PC-9 (cell line): ENCODE measurements around the gene VWA8. TPM values are rescaled to one million over a fixed set of nuclear protein-coding genes. Genes with fewer than 3 reads are reported as not detected.
A peak's percentile ranks its signal among the peaks of the same experiment; 100 is the strongest.

Experiments
- BruUV-seq: library from RNA; stranded (reverse); fragments of 400-500 nt; replicated peaks from 2 replicates; lab custom pipeline; 2021; lab: Mats Ljungman, UMichigan
- CTCF ChIA-PET: fragments of 300-600 bp; sonication (Branson Sonifier 250); formaldehyde crosslinking; loops from one replicate; lab custom pipeline; 2022; ENCODE audit warnings: antibody characterized with exemption; lab: Charles Lee
- POLR2A ChIA-PET: fragments of 300-600 bp; sonication (Branson Sonifier 250); formaldehyde crosslinking; loops from one replicate; lab custom pipeline; 2022; ENCODE audit warnings: antibody characterized with exemption; ENCODE audit not compliant: unreplicated experiment; lab: Charles Lee
- DNase-seq, 2 experiments: peaks; one replicate each; pipeline versions ENCODE4 v3.0.0 to v3.0.0-alpha.2; 2015 to 2022; ENCODE audit warnings: mixed read lengths in 1 of 2
- H2AFZ ChIP-seq: fragments of 200-600 bp; sonication (generic); 2 replicates; pipeline ENCODE4 v1.8.1; 2017; ENCODE audit warnings: antibody characterized with exemption
- H3F3A ChIP-seq: fragments of 200-600 bp; sonication (generic); 2 replicates; pipeline ENCODE4 v1.8.1; 2017; ENCODE audit warnings: antibody characterized with exemption, mild to moderate bottlenecking, low read depth; ENCODE audit not compliant: insufficient read depth
- H3K27ac ChIP-seq: fragments of 200-600 bp; sonication (generic); 2 replicates; pipeline ENCODE4 v1.6.1; 2016; ENCODE audit warnings: mixed run types
- H3K27me3 ChIP-seq: fragments of 200-600 bp; sonication (generic); 2 replicates; pipeline ENCODE4 v1.6.1; 2016; ENCODE audit warnings: low read depth, mixed run types; ENCODE audit not compliant: insufficient read depth
- H3K36me3 ChIP-seq: fragments of 200-600 bp; sonication (generic); 2 replicates; pipeline ENCODE4 v1.6.1; 2016; ENCODE audit warnings: low read depth, mixed run types
- H3K4me1 ChIP-seq: fragments of 200-600 bp; sonication (generic); replicated peaks from 2 replicates; pipeline ENCODE4 v1.6.1; 2016; ENCODE audit warnings: mixed run types; ENCODE audit not compliant: insufficient read depth
- H3K4me2 ChIP-seq: fragments of 200-600 bp; sonication (generic); 2 replicates; pipeline ENCODE4 v1.6.1; 2017; ENCODE audit warnings: mixed run types
- H3K4me3 ChIP-seq: fragments of 200-600 bp; sonication (generic); 2 replicates; pipeline ENCODE4 v1.6.1; 2016; ENCODE audit warnings: mixed run types
- H3K79me2 ChIP-seq: fragments of 200-600 bp; sonication (generic); 2 replicates; pipeline ENCODE4 v1.6.1; 2017; ENCODE audit warnings: low read depth, mixed run types
- H3K9me2 ChIP-seq: fragments of 200-600 bp; sonication (generic); 2 replicates; pipeline ENCODE4 v1.8.1; 2017; ENCODE audit warnings: mild to moderate bottlenecking; ENCODE audit not compliant: insufficient read depth
- H3K9me3 ChIP-seq: fragments of 200-600 bp; sonication (generic); 2 replicates; pipeline ENCODE4 v1.8.1; 2016; ENCODE audit warnings: low read depth; ENCODE audit not compliant: insufficient read depth
- H4K20me1 ChIP-seq: fragments of 200-600 bp; sonication (generic); 2 replicates; pipeline ENCODE4 v1.8.1; 2017; ENCODE audit not compliant: insufficient read depth
- CTCF ChIP-seq: fragments of 200-600 bp; sonication (generic); conservative IDR thresholded peaks from 2 replicates; pipeline ENCODE4 v1.6.1; 2017; ENCODE audit warnings: mixed run types, antibody characterized with exemption, mild to moderate bottlenecking, moderate library complexity
- EZH2 ChIP-seq: fragments of 200-600 bp; sonication (generic); IDR thresholded peaks from 2 replicates; pipeline ENCODE4 v1.8.0; 2017; ENCODE audit warnings: antibody characterized with exemption, low read depth
- intact Hi-C: fragments of 100-400 bp; cut with micrococcal nuclease; formaldehyde crosslinking; loops from one replicate; pipeline ENCODE4 v1.10.0; 2022; ENCODE audit not compliant: unreplicated experiment
- total RNA-seq: library from RNA; stranded (reverse); gene quantifications from 2 replicates; pipeline ENCODE4 v1.2.3, GENCODE V29; 2021

The VWA8 gene
- total RNA-seq, 1 experiment from 2014 or later, result 14.1 TPM

DNA sequence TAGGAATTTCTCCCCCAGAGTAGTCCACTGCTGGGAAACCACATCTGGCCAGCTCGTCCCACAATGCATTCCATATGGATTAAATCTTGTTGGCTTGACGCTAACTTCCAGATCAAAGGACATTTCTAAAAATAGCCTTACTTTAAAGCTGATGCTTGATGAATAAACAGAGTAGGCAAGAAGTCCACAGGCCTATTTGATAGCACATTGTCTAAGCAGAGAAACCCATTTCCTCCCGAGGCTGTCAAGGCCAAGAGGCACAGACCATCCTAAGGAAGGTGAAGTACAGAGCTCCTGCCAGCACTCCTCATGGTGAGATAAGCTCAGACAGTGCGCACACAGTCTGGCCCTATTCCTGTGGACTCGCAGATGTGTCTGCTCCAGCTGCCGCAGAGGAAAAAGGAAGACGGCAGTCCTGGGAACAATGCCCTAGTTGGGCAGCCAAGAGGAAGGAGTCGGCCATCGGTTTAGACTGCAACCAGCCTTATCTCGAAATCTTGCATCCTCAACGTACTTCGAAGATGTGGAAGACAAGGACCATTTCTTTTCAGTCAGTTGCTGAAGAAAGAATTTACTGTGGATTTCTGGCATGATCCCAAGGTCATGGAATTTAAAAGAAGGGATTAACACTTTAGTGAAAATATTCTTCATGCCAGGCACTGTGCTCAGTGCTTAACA lies 346.8 kb downstream of the VWA8 start:
- intact Hi-C loops, result loop anchor here (10.0 kb wide), 1 partner anchor 69 kb away; no protein-coding TSS in a partner anchor
- peak overlapping the region; percentile 45 for H3K27ac ChIP-seq
- POLR2A ChIA-PET, result no interaction called here
- H2AFZ ChIP-seq, result no peak overlapping the region
- peaks cover 47% of the 10 kb centered on the region for H3K4me1 ChIP-seq
- H3K9me2 ChIP-seq, result no peaks in the 10 kb centered on the region
- no peaks in the 10 kb centered on the region for H3K27me3 ChIP-seq
- CTCF ChIA-PET, result interaction anchor here (0.7 kb wide), 1 partner anchor 25 kb away, joined by 3 read pairs; no protein-coding TSS in a partner anchor
- no peaks in the 10 kb centered on the region for H4K20me1 ChIP-seq
- DNase-seq, result peak in 1 of 2 experiments; percentile 16
- no peaks in the 10 kb centered on the region for H3K36me3 ChIP-seq
- H3F3A ChIP-seq, result peaks cover 24% of the 10 kb centered on the region
- no TSS peak for BruUV-seq
- no peaks in the 10 kb centered on the region for H3K79me2 ChIP-seq
- H3K4me2 ChIP-seq, result 0 out of 2 replicates have a peak overlapping the region, but pooled peaks have one; percentile 16
- TF ChIP-seq CTCF (no peak), EZH2 (no peak)
- H3K9me3 ChIP-seq, result no peaks in the 10 kb centered on the region
- H3K4me3 ChIP-seq, result no peak overlapping the region

DNA sequence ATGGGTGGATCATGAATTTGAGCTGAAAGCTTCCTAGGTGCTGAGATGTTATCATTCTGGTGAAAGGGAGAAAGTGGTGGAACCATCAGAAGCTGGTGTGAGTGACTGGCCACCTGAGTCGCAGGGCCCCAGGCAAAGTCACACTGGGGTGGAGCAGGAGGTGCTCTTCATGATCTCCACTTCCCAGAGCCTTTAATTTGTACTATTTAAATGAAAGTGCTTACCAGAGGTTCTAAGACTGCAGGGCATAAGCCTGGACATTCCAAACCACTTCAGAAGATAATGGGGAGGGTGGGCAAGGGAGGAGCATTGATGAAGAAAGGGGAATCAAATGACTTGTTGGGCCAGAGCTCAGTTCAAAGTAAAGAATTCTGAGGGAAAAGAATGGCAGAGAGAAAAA lies 347.4 kb downstream of the VWA8 start:
- Histone ChIP-seq H3K4me3 (no peak overlapping the region), H3K36me3 (no peaks in the 10 kb centered on the region), H3K9me3 (no peaks in the 10 kb centered on the region), H4K20me1 (no peaks in the 10 kb centered on the region), H2AFZ (no peak overlapping the region), H3K79me2 (no peaks in the 10 kb centered on the region), H3K4me1 (peaks cover 47% of the 10 kb centered on the region), H3K27ac (peak overlapping the region; percentile 45), H3K27me3 (no peaks in the 10 kb centered on the region), H3F3A (peaks cover 24% of the 10 kb centered on the region), H3K9me2 (no peaks in the 10 kb centered on the region), H3K4me2 (no peak overlapping the region)
- TF ChIP-seq CTCF, result no peak
- no peak for TF ChIP-seq EZH2
- BruUV-seq, result no TSS peak
- DNase-seq, result peak in 1 of 2 experiments; percentile 17
- POLR2A ChIA-PET, result no interaction called here
- intact Hi-C loops, result loop anchor here (10.0 kb wide), 1 partner anchor 69 kb away; no protein-coding TSS in a partner anchor
- CTCF ChIA-PET, result interaction anchor here (0.7 kb wide), 1 partner anchor 24 kb away, joined by 3 read pairs; no protein-coding TSS in a partner anchor

- BruUV-seq, result no TSS peak
- Histone ChIP-seq H3K9me3 (no peaks in the 10 kb centered on the region), H2AFZ (no peak overlapping the region), H4K20me1 (no peaks in the 10 kb centered on the region), H3K27me3 (no peaks in the 10 kb centered on the region), H3K4me1 (peaks cover 47% of the 10 kb centered on the region), H3K79me2 (no peaks in the 10 kb centered on the region), H3K4me2 (no peak overlapping the region), H3K4me3 (no peak overlapping the region), H3K27ac (peak overlapping the region; percentile 68), H3K9me2 (no peaks in the 10 kb centered on the region), H3F3A (peaks cover 24% of the 10 kb centered on the region), H3K36me3 (no peaks in the 10 kb centered on the region)
- ChIA-PET CTCF (interaction anchor here (1.2 kb wide), 1 partner anchor 152 kb away, joined by 5 read pairs; no protein-coding TSS in a partner anchor), POLR2A (no interaction called here)
- TF ChIP-seq EZH2, result no peak
- TF ChIP-seq CTCF, result no peak
- no peak for DNase-seq
- intact Hi-C loops, result loop anchor here (2.0 to 10.0 kb wide), 2 partner anchors 67 to 155 kb away; partner anchors contain the start of gene RGCC
These were observed 349.5 kb downstream of the VWA8 start for GRCh38 chr13:41611385-41611784.
